ENCODE measurements around the gene OVOL1. TPM values are rescaled to one million over a fixed set of nuclear protein-coding genes. Genes with fewer than 3 reads are reported as not detected.

Gene OVOL1
- total and polyA plus RNA-seq, 2 of the 8 experiments (the other 6 are each of a cell fraction or from before 2014, with no cell fraction given), result 2.6 to 3.4 TPM

DNA sequence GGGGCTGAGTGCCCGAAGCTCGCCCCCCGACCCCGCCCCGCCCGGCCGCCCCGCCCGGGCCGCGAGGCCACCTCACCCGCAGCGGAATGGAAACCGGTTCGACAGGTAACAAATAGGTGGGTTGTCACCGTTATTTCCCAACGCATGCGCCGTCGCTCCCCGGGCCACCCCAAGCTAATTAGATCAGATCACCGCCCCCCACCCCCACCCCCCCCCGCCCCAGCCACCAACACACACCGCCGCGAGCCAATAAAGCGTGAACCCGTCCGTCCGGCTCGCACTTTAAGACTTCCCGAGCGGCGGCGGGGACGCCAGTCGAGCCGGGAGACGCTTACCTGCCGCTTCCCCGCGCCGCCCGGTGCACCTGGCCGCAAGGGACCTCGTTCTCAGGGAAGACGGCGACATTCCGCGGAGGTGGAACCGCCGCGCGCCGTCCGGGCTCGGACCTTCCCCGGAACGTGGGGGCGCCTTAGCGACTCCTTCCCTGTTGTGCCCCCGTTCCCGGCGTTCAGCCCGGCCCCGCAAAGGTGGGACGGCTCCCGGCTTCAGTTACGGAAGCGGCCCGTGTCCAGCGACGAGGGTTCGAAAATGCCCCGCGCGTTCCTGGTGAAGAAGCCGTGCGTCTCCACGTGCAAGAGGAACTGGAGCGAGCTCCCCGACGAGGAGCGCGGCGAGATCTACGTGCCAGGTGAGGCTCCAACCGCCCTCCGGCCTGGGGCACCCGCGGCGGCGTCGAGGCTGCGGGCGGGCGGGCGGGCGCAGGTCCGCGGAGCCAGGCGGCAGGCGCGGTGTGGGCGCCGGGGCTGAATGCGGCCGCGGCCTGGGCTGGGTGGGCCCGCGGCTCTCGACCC, at the start of gene OVOL1 (continued):
- TF ChIP-seq, protein P1, sequence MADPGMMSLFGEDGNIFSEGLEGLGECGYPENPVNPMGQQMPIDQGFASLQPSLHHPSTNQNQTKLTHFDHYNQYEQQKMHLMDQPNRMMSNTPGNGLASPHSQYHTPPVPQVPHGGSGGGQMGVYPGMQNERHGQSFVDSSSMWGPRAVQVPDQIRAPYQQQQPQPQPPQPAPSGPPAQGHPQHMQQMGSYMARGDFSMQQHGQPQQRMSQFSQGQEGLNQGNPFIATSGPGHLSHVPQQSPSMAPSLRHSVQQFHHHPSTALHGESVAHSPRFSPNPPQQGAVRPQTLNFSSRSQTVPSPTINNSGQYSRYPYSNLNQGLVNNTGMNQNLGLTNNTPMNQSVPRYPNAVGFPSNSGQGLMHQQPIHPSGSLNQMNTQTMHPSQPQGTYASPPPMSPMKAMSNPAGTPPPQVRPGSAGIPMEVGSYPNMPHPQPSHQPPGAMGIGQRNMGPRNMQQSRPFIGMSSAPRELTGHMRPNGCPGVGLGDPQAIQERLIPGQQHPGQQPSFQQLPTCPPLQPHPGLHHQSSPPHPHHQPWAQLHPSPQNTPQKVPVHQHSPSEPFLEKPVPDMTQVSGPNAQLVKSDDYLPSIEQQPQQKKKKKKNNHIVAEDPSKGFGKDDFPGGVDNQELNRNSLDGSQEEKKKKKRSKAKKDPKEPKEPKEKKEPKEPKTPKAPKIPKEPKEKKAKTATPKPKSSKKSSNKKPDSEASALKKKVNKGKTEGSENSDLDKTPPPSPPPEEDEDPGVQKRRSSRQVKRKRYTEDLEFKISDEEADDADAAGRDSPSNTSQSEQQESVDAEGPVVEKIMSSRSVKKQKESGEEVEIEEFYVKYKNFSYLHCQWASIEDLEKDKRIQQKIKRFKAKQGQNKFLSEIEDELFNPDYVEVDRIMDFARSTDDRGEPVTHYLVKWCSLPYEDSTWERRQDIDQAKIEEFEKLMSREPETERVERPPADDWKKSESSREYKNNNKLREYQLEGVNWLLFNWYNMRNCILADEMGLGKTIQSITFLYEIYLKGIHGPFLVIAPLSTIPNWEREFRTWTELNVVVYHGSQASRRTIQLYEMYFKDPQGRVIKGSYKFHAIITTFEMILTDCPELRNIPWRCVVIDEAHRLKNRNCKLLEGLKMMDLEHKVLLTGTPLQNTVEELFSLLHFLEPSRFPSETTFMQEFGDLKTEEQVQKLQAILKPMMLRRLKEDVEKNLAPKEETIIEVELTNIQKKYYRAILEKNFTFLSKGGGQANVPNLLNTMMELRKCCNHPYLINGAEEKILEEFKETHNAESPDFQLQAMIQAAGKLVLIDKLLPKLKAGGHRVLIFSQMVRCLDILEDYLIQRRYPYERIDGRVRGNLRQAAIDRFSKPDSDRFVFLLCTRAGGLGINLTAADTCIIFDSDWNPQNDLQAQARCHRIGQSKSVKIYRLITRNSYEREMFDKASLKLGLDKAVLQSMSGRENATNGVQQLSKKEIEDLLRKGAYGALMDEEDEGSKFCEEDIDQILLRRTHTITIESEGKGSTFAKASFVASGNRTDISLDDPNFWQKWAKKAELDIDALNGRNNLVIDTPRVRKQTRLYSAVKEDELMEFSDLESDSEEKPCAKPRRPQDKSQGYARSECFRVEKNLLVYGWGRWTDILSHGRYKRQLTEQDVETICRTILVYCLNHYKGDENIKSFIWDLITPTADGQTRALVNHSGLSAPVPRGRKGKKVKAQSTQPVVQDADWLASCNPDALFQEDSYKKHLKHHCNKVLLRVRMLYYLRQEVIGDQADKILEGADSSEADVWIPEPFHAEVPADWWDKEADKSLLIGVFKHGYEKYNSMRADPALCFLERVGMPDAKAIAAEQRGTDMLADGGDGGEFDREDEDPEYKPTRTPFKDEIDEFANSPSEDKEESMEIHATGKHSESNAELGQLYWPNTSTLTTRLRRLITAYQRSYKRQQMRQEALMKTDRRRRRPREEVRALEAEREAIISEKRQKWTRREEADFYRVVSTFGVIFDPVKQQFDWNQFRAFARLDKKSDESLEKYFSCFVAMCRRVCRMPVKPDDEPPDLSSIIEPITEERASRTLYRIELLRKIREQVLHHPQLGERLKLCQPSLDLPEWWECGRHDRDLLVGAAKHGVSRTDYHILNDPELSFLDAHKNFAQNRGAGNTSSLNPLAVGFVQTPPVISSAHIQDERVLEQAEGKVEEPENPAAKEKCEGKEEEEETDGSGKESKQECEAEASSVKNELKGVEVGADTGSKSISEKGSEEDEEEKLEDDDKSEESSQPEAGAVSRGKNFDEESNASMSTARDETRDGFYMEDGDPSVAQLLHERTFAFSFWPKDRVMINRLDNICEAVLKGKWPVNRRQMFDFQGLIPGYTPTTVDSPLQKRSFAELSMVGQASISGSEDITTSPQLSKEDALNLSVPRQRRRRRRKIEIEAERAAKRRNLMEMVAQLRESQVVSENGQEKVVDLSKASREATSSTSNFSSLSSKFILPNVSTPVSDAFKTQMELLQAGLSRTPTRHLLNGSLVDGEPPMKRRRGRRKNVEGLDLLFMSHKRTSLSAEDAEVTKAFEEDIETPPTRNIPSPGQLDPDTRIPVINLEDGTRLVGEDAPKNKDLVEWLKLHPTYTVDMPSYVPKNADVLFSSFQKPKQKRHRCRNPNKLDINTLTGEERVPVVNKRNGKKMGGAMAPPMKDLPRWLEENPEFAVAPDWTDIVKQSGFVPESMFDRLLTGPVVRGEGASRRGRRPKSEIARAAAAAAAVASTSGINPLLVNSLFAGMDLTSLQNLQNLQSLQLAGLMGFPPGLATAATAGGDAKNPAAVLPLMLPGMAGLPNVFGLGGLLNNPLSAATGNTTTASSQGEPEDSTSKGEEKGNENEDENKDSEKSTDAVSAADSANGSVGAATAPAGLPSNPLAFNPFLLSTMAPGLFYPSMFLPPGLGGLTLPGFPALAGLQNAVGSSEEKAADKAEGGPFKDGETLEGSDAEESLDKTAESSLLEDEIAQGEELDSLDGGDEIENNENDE (IDR thresholded peaks at IDR 0.05; ENCODE audit: insufficient replicate concordance, low read length), result no peak
- no peak for TF ChIP-seq KDM4A (IDR thresholded peaks at IDR 0.05; ENCODE audit: low read depth, low read length, severe bottlenecking)
- TF ChIP-seq, protein P2, sequence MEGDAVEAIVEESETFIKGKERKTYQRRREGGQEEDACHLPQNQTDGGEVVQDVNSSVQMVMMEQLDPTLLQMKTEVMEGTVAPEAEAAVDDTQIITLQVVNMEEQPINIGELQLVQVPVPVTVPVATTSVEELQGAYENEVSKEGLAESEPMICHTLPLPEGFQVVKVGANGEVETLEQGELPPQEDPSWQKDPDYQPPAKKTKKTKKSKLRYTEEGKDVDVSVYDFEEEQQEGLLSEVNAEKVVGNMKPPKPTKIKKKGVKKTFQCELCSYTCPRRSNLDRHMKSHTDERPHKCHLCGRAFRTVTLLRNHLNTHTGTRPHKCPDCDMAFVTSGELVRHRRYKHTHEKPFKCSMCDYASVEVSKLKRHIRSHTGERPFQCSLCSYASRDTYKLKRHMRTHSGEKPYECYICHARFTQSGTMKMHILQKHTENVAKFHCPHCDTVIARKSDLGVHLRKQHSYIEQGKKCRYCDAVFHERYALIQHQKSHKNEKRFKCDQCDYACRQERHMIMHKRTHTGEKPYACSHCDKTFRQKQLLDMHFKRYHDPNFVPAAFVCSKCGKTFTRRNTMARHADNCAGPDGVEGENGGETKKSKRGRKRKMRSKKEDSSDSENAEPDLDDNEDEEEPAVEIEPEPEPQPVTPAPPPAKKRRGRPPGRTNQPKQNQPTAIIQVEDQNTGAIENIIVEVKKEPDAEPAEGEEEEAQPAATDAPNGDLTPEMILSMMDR (IDR thresholded peaks at IDR 0.05; ENCODE audit: control extremely low read depth in 1 of 3, insufficient read depth in 1 of 3, low read depth in 1 of 3, low read length in 3 of 3), result no peak
